ENCODE results near the gene ZNF665.

DNA sequence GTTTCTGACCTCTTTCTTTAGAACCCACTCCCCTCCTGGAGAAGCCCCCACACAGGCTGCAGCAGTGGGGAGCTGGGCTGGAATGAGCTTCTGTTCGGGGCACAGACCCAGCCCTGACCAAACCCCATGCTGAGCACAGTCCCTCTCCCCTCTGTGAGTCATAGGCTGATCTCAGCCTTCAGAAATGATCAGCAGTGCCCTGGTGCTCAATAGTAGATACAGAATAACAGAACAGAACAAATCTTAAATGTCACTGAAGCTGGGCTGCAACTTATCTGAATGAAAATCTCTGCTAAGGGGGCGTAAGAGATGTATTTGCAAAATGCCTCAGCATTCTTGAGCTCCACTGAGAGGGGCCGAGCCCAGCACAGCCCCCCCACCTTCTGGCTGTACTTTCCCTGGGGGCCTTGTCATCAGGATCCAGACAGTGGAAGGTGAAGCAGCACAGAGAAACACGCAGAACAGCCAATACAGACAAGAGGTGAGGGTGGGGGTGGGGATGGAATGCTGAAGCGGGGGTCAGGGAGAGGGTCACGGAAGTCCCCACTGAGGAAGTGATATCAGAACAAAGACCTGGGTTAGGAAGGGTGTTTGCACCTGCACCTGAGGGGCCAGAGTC is 9.9 kb downstream of the ZNF665 start:
- TF ChIP-seq ATF7 (IDR thresholded peaks at IDR 0.05; ENCODE audit: low read depth) (no peak), POLR2A (IDR thresholded peaks at IDR 0.05; ENCODE audit: low read depth, low read length) (no peak), CTCF (IDR thresholded peaks at IDR 0.05 in 2 of 3, conservative IDR thresholded peaks at IDR 0.05 in 1 of 3; ENCODE audit: control insufficient read depth in 2 of 3, extremely low read depth in 1 of 3, insufficient read depth in 1 of 3, low read depth in 3 of 3, low read length in 3 of 3) (no peak), CBFB (IDR thresholded peaks at IDR 0.05; ENCODE audit: low read depth) (no peak), SREBF2 (IDR thresholded peaks at IDR 0.05; ENCODE audit: low read length) (no peak), SREBF1 (IDR thresholded peaks at IDR 0.05; ENCODE audit: low read length) (no peak), SIN3A (IDR thresholded peaks at IDR 0.05; ENCODE audit: low read depth, low read length) (no peak), CHD1 (IDR thresholded peaks at IDR 0.05; ENCODE audit: low read depth, low read length) (no peak), POLR2AphosphoS5 (IDR thresholded peaks at IDR 0.05; ENCODE audit: low read length) (no peak), ZBTB40 (IDR thresholded peaks at IDR 0.05; ENCODE audit: borderline replicate concordance) (no peak), BACH1 (IDR thresholded peaks at IDR 0.05; ENCODE audit: borderline replicate concordance) (no peak)
- TF ChIP-seq, protein P1, sequence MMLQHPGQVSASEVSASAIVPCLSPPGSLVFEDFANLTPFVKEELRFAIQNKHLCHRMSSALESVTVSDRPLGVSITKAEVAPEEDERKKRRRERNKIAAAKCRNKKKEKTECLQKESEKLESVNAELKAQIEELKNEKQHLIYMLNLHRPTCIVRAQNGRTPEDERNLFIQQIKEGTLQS (IDR thresholded peaks at IDR 0.05; ENCODE audit: borderline replicate concordance, extremely low read depth, low read depth, low read length) = no peak

All from GM12878 (cell line).